K562 (cell line): Measurements from ENCODE around the gene PLXNB1. TPM values are rescaled to one million over a fixed set of nuclear protein-coding genes. Genes with fewer than 3 reads are reported as not detected.

Experiments used
- ATAC-seq: fragments of 200-7000 bp; cut with Tn5 transposase; 3 replicates; pipeline ENCODE4 v1.9.1; 2020; ENCODE audit warnings: moderate library complexity
- BruUV-seq: library from RNA; stranded (reverse); fragments of 400-500 nt; replicated peaks from 2 replicates; lab custom pipeline; 2021; lab: Mats Ljungman, UMichigan
- CTCF ChIA-PET: fragments of 300-600 bp; formaldehyde crosslinking; extraction: SDS; loops from one replicate; lab custom pipeline; 2021; ENCODE audit warnings: low intra/inter-chr PET ratio; lab: Yijun Ruan, JAX
- POLR2A ChIA-PET: fragments of 300-600, 350-650 bp; sonication (Branson Sonifier 250); formaldehyde crosslinking; extraction: SDS; loops from one replicate; lab custom pipeline; 2021; ENCODE audit warnings: antibody characterized with exemption, inconsistent platforms; lab: Yijun Ruan, JAX
- DNase-seq, 4 experiments: peaks; one replicate each; pipeline versions ENCODE4 v3.0.0 to v3.0.0-alpha.2; 2011 to 2018; ENCODE audit warnings: low spot score in 3 of 4, mixed read lengths in 3 of 4; ENCODE audit errors: extremely low read depth in 1 of 4
- FAIRE-seq: peaks from 2 replicates; lab custom pipeline; 2011; peaks lifted over from hg19 to GRCh38; lab: Jason Lieb, UNC
- H2AFZ ChIP-seq: 2 replicates; pipeline ENCODE4 v1.6.0; 2011; ENCODE audit warnings: low read depth, low read length, control low read depth, inconsistent platforms
- H3K27ac ChIP-seq: fragments of 200-600 bp; 3 replicates; pipeline ENCODE4 v1.8.0; 2011; ENCODE audit warnings: low read depth, mild to moderate bottlenecking, control low read depth, inconsistent platforms, low read length, moderate library complexity, mixed read lengths; ENCODE audit errors: extremely low read depth
- H3K27me3 ChIP-seq, 2 experiments: fragments of 300-600 bp in 1 of 2; 2 replicates in 1 of 2; 3 replicates in 1 of 2; pipeline versions ENCODE4 v1.6.0 to v1.8.0; 2011; ENCODE audit warnings: inconsistent platforms in 2 of 2, low read length in 2 of 2, mild to moderate bottlenecking in 1 of 2, mixed read lengths in 1 of 2, moderate library complexity in 1 of 2; ENCODE audit not compliant: control insufficient read depth in 2 of 2, insufficient read depth in 2 of 2
- H3K36me3 ChIP-seq: fragments of 300-600 bp; 3 replicates; pipeline ENCODE4 v1.8.0; 2011; ENCODE audit warnings: mild to moderate bottlenecking, low read length, inconsistent platforms; ENCODE audit not compliant: control insufficient read depth, insufficient read depth
- H3K4me1 ChIP-seq, 2 experiments: fragments of 200-600 bp in 1 of 2; replicated peaks in 1 of 2; 2 replicates in 1 of 2; 3 replicates in 1 of 2; pipeline versions ENCODE4 v1.5.1 to v1.8.0; 2011; ENCODE audit warnings: inconsistent platforms in 2 of 2, low read length in 2 of 2, mild to moderate bottlenecking in 1 of 2, mixed read lengths in 1 of 2, moderate library complexity in 1 of 2; ENCODE audit not compliant: control insufficient read depth in 2 of 2, insufficient read depth in 2 of 2
- H3K4me2 ChIP-seq: 2 replicates; pipeline ENCODE4 v1.6.1; 2011; ENCODE audit warnings: low read length, control low read depth, inconsistent platforms, mixed read lengths; ENCODE audit not compliant: insufficient read depth
- H3K4me3 ChIP-seq: fragments of 200-600 bp; sonication (generic), shearing (Covaris generic); 2 replicates; pipeline ENCODE4 v1.5.1; 2016; ENCODE audit warnings: control low read depth, inconsistent platforms
- H3K79me2 ChIP-seq: fragments of 200-600 bp; 3 replicates; pipeline ENCODE4 v1.8.0; 2011; ENCODE audit warnings: low read length, inconsistent platforms; ENCODE audit not compliant: control insufficient read depth, insufficient read depth
- H3K9ac ChIP-seq, 2 experiments: 2 replicates each; pipeline versions ENCODE4 v1.6.0 to v1.6.1; 2011; ENCODE audit warnings: low read depth in 2 of 2, low read length in 2 of 2, control low read depth in 1 of 2, inconsistent platforms in 1 of 2, mild to moderate bottlenecking in 1 of 2, mixed read lengths in 1 of 2; ENCODE audit not compliant: insufficient read depth in 1 of 2
- H3K9me1 ChIP-seq: one replicate; pipeline ENCODE4 v1.6.0; 2011; ENCODE audit warnings: inconsistent platforms, mild to moderate bottlenecking, low read length, moderate library complexity; ENCODE audit not compliant: control insufficient read depth, insufficient read depth
- H3K9me3 ChIP-seq: replicated peaks from 2 replicates; pipeline ENCODE4 v1.5.1; 2011; ENCODE audit warnings: low read depth, low read length, inconsistent platforms; ENCODE audit not compliant: control insufficient read depth, insufficient read depth
- H4K20me1 ChIP-seq: replicated peaks from 2 replicates; pipeline ENCODE4 v1.6.1; 2011; ENCODE audit warnings: low read length, inconsistent platforms, mixed read lengths; ENCODE audit not compliant: control insufficient read depth, insufficient read depth
- PPARD ChIP-seq: fragments of 250-450 bp; sonication (Bioruptor Pico); IDR thresholded peaks from 2 replicates; pipeline ENCODE4 v1.8.0; 2022; ENCODE audit warnings: inconsistent platforms, mild to moderate bottlenecking, moderate library complexity
- RB1 ChIP-seq: fragments of 450-650 bp; IDR thresholded peaks from 2 replicates; pipeline ENCODE4 v1.6.1; 2017; ENCODE audit warnings: low read depth, mild to moderate bottlenecking
- RBFOX2 ChIP-seq: fragments of 200-400 bp; formaldehyde crosslinking; IDR thresholded peaks from 2 replicates; pipeline ENCODE4 v1.6.1; 2017; ENCODE audit warnings: low read depth, mild to moderate bottlenecking, low read length, moderate library complexity
- WGBS: fragments of 100-300 bp; shearing (Covaris generic); methylation state at CpG from one replicate; pipeline ENCODE4 v1.1.6; 2016; ENCODE audit warnings: low coverage, mixed read lengths; ENCODE audit not compliant: insufficient coverage; ENCODE audit errors: missing lambda C conversion rate; 5-methylcytosine and 5-hydroxymethylcytosine counted together
- in situ Hi-C: fragments of 300-500 bp; cut with MboI; formaldehyde crosslinking; loops from 4 replicates; pipeline ENCODE4 v1.15.0; 2018; ENCODE audit warnings: inconsistent platforms, mixed read lengths
- intact Hi-C: fragments of 100-400 bp; cut with micrococcal nuclease; formaldehyde crosslinking; loops from 2 replicates; pipeline ENCODE4 v1.14.2; 2022
- polyA plus RNA-seq, 8 experiments: library from polyadenylated mRNA; depleted of rRNA in 4 of 8; stranded (reverse) in 5 of 8; unstranded in 3 of 8; fragments of >200 nt; fragmentation: Nextera tagmentation in 2 of 8; fragmentation: Illumina TruSeq in 1 of 8; extraction: Ambion mirVana in 2 of 8; extraction: Trizol in 1 of 8; gene quantifications; 2 replicates each; pipeline versions ENCODE4 v1.2.1 to v1.2.3, GENCODE V29; 2011 to 2014; ENCODE audit warnings: inconsistent platforms in 1 of 8, missing spikeins in 1 of 8
- total RNA-seq, 7 experiments: library from RNA; depleted of rRNA in 6 of 7; stranded (reverse); fragments of >200 nt in 6 of 7; fragmentation: Illumina TruSeq in 2 of 7; extraction: Trizol in 2 of 7; gene quantifications; 2 replicates each; pipeline versions ENCODE4 v1.2.1 to v1.2.3, GENCODE V29; 2011 to 2021; ENCODE audit warnings: low replicate concordance in 1 of 7
- TF ChIP-seq, protein P1 (sequence below): sonication (generic); IDR thresholded peaks from 2 replicates; pipeline ENCODE4 v1.6.1; 2016

Gene PLXNB1
- total and polyA plus RNA-seq, 9 of the 15 experiments (the other 6 are each of a cell fraction or from before 2014, with no cell fraction given), result 0.17 to 17.4 (median 6.0) TPM

DNA sequence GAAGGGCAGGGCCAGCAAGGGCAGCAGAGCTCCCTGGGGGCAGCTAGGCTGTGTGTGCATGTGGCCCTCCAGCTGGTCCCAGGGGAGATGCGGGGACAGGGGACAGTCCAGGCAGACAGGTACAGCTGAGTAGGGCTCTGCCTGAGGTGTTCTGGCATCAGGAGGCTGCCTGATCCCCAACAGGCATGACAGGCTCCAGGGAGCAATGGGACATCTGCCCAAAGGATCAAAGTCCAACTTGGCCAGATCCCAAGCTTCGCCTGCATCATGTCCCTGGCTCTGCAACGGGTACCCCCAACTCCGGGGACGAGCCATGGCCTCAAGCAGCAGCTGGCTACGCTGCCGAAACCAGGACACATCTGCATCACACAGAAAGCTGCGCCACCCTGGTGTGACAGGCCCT, 38.4 kb upstream of the PLXNB1 start:
- Histone ChIP-seq H3K4me1 (peaks cover 8 to 58% of the 10 kb centered on the region in 2 experiments), H3K4me2 (no peak overlapping the region), H3K9me3 (no peaks in the 10 kb centered on the region), H3K9ac (0 out of 4 replicates have a peak overlapping the region, but pooled peaks of 1 of the 2 experiments have one; percentile 28), H3K9me1 (no peaks in the 10 kb centered on the region), H4K20me1 (no peaks in the 10 kb centered on the region; the same call in 1 of the 2 replicates), H3K27me3 (no peaks in the 10 kb centered on the region), H3K79me2 (peaks cover 24% of the 10 kb centered on the region), H3K36me3 (peaks cover 38% of the 10 kb centered on the region; the same call in 1 of the 3 replicates), H2AFZ (no peak overlapping the region), H3K4me3 (no peak overlapping the region), H3K27ac (no peak overlapping the region)
- ATAC-seq, result no peak
- TF ChIP-seq, protein P1, sequence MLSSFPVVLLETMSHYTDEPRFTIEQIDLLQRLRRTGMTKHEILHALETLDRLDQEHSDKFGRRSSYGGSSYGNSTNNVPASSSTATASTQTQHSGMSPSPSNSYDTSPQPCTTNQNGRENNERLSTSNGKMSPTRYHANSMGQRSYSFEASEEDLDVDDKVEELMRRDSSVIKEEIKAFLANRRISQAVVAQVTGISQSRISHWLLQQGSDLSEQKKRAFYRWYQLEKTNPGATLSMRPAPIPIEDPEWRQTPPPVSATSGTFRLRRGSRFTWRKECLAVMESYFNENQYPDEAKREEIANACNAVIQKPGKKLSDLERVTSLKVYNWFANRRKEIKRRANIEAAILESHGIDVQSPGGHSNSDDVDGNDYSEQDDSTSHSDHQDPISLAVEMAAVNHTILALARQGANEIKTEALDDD, result no peak
- 0 out of 2 replicates have a peak, but pooled peaks have one; percentile 5 for TF ChIP-seq RBFOX2
- no peak for TF ChIP-seq PPARD (CRISPR knock-in tag)
- no peak for TF ChIP-seq RB1
- BruUV-seq, result TSS peak; percentile 5
- 89% methylated on average over 4 of the region's 8 CpGs for WGBS
- intact Hi-C loops (no loop called here), in situ Hi-C loops (loop anchor here (5.0 kb wide), 1 partner anchor 89 kb away; the partner anchor contains the start of gene PFKFB4)
- POLR2A ChIA-PET, result interaction anchor here (0.6 kb wide), 1 partner anchor 447 kb away, joined by 3 read pairs; no protein-coding TSS in a partner anchor
- FAIRE-seq, result no peak
- CTCF ChIA-PET, result no interaction called here
- no peak for DNase-seq
